ENCODE data around the gene MAP3K2.

MAP3K2 gene

GRCh38 chr2:127389778-127390435, 2.1 kb upstream of the MAP3K2 start:
- DNase-seq: no peak
- TF ChIP-seq CTCF (IDR thresholded peaks at IDR 0.05; ENCODE audit: low read depth, low read length, missing control alignments): no peak
- no peak overlapping the region for H3K27ac ChIP-seq
- no peak overlapping the region for H3K4me3 ChIP-seq (ENCODE audit: low read depth, low read length)
- no peaks in the 10 kb centered on the region for H3K27me3 ChIP-seq (replicated peaks)
- in situ Hi-C loops (cut with HindIII; ENCODE audit: low pct_ligation_motif_present, low sequenced_read_pairs): no loop called here
- H3K36me3 ChIP-seq (replicated peaks): no peaks in the 10 kb centered on the region

- TF ChIP-seq CTCF (IDR thresholded peaks at IDR 0.05; ENCODE audit: low read depth, low read length, missing control alignments): no peak
- Histone ChIP-seq H3K27me3 (replicated peaks) (no peaks in the 10 kb centered on the region), H3K27ac (peak overlapping the region; percentile 74), H3K36me3 (replicated peaks) (no peaks in the 10 kb centered on the region), H3K4me3 (ENCODE audit: low read depth, low read length) (peak overlapping the region; percentile 67)
- no peak for DNase-seq
- in situ Hi-C loops (cut with HindIII; ENCODE audit: low pct_ligation_motif_present, low sequenced_read_pairs): no loop called here
These were observed 819 bp upstream of the MAP3K2 start for GRCh38 chr2:127388423-127389164.

- H3K36me3 ChIP-seq (replicated peaks): no peaks in the 10 kb centered on the region
- peak overlapping the region; percentile 80 for H3K4me3 ChIP-seq (ENCODE audit: low read depth, low read length)
- TF ChIP-seq CTCF (IDR thresholded peaks at IDR 0.05; ENCODE audit: low read depth, low read length, missing control alignments): no peak
- H3K27ac ChIP-seq: peak overlapping the region; percentile 96
- peak; percentile 66 for DNase-seq
- in situ Hi-C loops (cut with HindIII; ENCODE audit: low pct_ligation_motif_present, low sequenced_read_pairs): no loop called here
- H3K27me3 ChIP-seq (replicated peaks): no peaks in the 10 kb centered on the region
These were observed 766 bp downstream of the MAP3K2 start for GRCh38 chr2:127386764-127387654.

GRCh38 chr2:127386246-127386645, 1.5 kb downstream of the MAP3K2 start:
- Histone ChIP-seq H3K27ac (no peak overlapping the region), H3K4me3 (ENCODE audit: low read depth, low read length) (no peak overlapping the region), H3K36me3 (replicated peaks) (no peaks in the 10 kb centered on the region), H3K27me3 (replicated peaks) (no peaks in the 10 kb centered on the region)
- no peak for DNase-seq
- in situ Hi-C loops (cut with HindIII; ENCODE audit: low pct_ligation_motif_present, low sequenced_read_pairs): no loop called here
- TF ChIP-seq CTCF (IDR thresholded peaks at IDR 0.05; ENCODE audit: low read depth, low read length, missing control alignments): no peak

GRCh38 chr2:127384529-127384928, 3.2 kb downstream of the MAP3K2 start:
- no peak for TF ChIP-seq CTCF (IDR thresholded peaks at IDR 0.05; ENCODE audit: low read depth, low read length, missing control alignments)
- Histone ChIP-seq H3K27me3 (replicated peaks) (no peaks in the 10 kb centered on the region), H3K27ac (no peak overlapping the region), H3K36me3 (replicated peaks) (no peaks in the 10 kb centered on the region), H3K4me3 (ENCODE audit: low read depth, low read length) (no peak overlapping the region)
- in situ Hi-C loops (cut with HindIII; ENCODE audit: low pct_ligation_motif_present, low sequenced_read_pairs): no loop called here
- no peak for DNase-seq

All from brain microvascular endothelial cell (primary cell).